ENCODE data around the gene ARHGEF7.

Gene ARHGEF7

DNA sequence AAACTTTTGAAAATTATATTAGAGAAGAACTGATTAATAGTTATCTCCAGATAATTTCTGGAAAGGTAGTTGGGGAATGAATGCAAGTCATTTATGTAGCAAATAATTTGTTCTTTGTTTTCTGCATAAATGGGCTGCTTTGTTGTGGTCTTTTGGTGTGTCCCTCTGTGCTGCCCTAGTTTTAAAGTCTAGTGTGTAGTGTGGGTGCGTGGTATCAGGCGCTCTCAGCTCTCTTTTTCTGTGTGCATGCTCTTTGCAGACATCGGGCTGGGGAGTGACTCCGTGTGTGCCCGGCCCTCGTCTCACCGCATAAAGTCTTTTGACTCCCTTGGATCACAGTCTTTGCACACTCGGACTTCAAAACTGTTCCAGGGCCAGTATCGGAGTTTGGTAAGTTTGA, 94.5 kb downstream of the ARHGEF7 start:
- no peak for DNase-seq (ENCODE audit: low read depth)
- TF ChIP-seq, protein P1, sequence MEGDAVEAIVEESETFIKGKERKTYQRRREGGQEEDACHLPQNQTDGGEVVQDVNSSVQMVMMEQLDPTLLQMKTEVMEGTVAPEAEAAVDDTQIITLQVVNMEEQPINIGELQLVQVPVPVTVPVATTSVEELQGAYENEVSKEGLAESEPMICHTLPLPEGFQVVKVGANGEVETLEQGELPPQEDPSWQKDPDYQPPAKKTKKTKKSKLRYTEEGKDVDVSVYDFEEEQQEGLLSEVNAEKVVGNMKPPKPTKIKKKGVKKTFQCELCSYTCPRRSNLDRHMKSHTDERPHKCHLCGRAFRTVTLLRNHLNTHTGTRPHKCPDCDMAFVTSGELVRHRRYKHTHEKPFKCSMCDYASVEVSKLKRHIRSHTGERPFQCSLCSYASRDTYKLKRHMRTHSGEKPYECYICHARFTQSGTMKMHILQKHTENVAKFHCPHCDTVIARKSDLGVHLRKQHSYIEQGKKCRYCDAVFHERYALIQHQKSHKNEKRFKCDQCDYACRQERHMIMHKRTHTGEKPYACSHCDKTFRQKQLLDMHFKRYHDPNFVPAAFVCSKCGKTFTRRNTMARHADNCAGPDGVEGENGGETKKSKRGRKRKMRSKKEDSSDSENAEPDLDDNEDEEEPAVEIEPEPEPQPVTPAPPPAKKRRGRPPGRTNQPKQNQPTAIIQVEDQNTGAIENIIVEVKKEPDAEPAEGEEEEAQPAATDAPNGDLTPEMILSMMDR (IDR thresholded peaks at IDR 0.05; ENCODE audit: control insufficient read depth, extremely low read depth, insufficient read depth) = no peak
- no peak overlapping the region for H3K4me3 ChIP-seq (ENCODE audit: low read depth, low read length)

DNA sequence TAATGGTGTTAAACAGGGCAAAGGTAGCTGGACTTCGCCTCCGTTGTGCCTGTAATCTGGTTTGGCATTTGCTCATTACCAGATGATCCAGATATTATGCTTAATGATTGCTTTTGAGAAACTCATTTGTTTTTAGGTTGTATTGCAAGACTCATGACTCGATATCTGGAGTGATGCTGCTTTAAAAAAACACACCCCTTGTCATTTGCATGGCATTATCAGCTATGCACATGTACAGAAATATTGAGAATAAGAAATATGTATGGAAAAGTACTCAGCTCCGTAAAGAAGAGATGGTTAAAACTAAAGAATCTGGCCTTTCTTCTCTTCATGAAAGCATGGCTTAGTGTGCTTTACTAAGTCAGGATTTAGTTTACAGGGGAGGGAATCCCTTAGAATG, 95.0 kb downstream of the ARHGEF7 start:
- no peak overlapping the region for H3K4me3 ChIP-seq (ENCODE audit: low read depth, low read length)
- DNase-seq (ENCODE audit: low read depth) = no peak
- TF ChIP-seq, protein P1 (IDR thresholded peaks at IDR 0.05; ENCODE audit: control insufficient read depth, extremely low read depth, insufficient read depth) = no peak

DNA sequence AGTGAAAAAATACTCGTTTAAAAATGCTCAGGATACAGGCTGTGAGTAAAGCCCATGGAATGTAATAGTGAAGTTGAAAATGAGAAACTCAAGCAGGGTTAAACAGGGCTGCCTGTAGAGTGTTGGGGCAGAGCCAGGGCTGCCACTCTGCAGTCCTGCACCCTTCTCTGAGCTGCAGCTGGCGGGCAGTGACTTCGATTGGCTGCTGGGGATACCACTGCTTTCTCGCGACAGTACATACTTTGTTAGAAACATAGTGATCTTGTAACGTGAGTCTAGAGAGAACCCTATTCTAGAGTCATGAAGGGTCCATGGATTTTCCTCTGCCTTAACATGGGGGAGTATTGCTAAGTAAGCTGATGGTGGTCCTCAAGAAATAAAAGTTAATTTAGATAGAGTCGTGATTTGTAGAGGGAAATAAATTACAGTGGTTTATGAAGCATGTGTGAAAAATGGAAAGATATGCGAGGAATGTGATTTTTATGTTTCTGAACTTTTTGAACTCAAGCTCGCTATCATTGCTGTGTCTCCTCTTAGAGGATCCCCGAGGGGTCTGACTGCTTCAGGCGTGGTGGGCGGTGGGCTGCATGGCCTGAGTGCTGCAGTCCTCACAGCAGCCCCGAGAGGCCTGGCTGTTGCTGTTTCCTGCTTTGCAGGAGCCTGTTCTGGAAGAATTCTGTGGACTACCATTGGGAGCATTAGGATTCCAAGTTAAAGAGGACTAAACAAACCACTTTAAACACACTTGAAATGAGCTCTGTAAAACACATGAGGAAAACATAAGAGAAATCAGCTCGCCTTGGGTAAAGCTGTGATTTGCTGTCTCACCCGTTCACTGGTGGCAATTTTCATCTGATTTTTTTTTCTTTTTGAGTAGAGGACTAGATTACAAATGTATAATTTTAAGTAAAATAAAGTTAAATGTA, 95.7 kb downstream of the ARHGEF7 start:
- no peak for DNase-seq (ENCODE audit: low read depth)
- TF ChIP-seq, protein P1 (IDR thresholded peaks at IDR 0.05; ENCODE audit: control insufficient read depth, extremely low read depth, insufficient read depth) = no peak
- no peak overlapping the region for H3K4me3 ChIP-seq (ENCODE audit: low read depth, low read length)

DNA sequence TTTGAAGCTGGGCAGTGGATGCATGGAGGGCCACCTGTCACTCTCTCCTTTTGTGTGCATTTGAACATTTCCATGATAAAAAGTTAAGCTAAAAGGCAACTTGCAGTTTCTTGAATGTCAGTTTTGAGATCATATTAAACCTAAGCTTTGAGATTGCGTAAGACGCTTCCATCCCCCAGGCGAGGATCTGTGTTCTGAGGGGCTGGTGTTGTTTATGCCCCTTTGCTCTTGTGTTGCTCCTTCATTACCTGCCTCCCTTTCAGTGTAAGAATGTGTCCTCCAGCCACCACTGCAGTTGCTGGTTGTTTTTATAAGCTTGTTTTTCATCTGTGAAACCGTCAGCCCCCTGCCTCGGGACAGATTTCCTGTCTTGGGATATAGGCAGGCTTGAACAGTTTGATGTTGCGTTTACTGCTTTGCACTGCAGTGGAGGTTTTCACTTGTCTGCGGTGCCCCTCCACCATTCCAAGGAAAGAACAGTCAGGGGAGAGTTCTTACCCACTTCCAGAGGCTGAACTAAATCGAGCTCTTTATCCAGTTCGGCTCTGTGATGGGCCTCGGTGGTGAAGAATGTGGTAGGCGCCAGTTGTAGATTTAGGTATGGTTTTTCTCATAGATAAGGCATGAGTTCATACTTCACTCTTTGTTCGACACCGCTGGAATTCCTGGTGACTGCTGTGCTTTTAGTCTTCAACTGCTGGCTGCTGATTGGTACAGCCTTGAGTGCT, 96.8 kb downstream of the ARHGEF7 start:
- TF ChIP-seq, protein P1 (IDR thresholded peaks at IDR 0.05; ENCODE audit: control insufficient read depth, extremely low read depth, insufficient read depth) = no peak
- no peak for DNase-seq (ENCODE audit: low read depth)
- no peak overlapping the region for H3K4me3 ChIP-seq (ENCODE audit: low read depth, low read length)

DNA sequence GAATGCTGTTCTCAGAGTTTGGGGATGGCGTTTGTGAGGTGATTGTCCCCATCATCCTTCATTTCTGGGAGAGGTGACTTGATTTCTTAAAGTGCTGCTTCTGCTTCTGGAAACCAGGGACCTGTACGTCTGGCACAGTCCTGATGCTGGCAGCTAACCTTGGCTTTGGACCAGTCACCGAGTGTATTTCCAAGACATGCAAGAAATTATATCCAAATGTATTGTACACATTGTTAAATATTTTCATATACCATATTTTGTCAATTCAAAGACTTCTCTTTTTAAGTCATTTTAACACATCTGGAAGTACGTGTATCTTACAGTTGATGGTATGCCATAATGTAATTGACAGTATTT, 97.4 kb downstream of the ARHGEF7 start:
- TF ChIP-seq, protein P1 (IDR thresholded peaks at IDR 0.05; ENCODE audit: control insufficient read depth, extremely low read depth, insufficient read depth) = no peak
- DNase-seq (ENCODE audit: low read depth) = no peak
- H3K4me3 ChIP-seq (ENCODE audit: low read depth, low read length) = no peak overlapping the region

DNA sequence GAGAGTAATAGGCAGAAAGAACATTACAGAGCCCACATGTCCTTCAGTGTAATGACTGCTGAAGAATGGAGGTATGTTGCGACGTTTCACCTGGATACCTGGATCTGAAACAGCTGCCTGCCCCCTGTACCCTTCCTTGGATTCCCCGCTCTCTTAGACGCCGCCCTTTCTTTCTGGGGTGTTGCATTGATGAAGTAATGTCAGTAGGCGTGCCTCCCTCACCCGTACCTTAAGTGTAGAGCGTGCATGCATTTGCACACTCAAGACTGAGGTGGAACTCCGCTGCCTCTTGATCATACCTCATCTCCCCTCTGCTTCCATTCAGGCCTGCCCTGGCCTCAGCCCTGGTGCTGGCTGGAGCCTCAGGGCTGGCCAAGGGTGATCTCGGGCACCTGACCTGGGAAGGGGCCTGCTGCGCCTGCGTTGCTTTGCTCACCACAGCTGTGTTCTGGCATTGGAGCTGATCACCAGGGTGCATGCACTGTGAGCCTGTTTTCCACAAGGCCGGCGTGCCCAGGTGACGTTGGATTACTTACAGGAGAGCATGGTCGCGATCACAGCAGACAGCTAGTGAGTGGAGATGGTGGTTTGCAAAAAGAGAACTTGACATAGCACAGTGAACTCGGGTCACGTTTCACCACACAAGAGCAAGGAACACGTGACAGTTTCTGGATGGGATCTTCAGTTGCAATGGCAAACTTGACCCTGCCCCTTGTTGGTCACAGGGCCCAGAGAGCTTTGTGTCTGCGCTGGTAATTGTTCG, 99.0 kb downstream of the ARHGEF7 start:
- TF ChIP-seq, protein P1 (IDR thresholded peaks at IDR 0.05; ENCODE audit: control insufficient read depth, extremely low read depth, insufficient read depth) = no peak
- DNase-seq (ENCODE audit: low read depth) = no peak
- no peak overlapping the region for H3K4me3 ChIP-seq (ENCODE audit: low read depth, low read length)

Measured in LNCaP clone FGC (cell line).